GM19455 (cell line): ENCODE results near the gene NCS1.

ENCODE experiments used
- ATAC-seq: cut with Tn5 transposase; IDR thresholded peaks from one replicate; pipeline ENCODE4 v1.9.1; 2021; ENCODE audit not compliant: unreplicated experiment

The NCS1 gene

GRCh38 chr9:130172161-130172857 is at the start of gene NCS1:
Gene NCS1 (plus strand): TSS chr9:130172404. CDS start chr9:130172664, 260 bp downstream.
- ATAC-seq: no peak

GRCh38 chr9:130122456-130122855 is 49.7 kb upstream of the NCS1 start:
- ATAC-seq: no peak

- no peak for ATAC-seq
These were observed 47.9 kb upstream of the NCS1 start for GRCh38 chr9:130124085-130124860.

- ATAC-seq: no peak
These were observed 45.3 kb upstream of the NCS1 start for GRCh38 chr9:130126721-130127433.

DNA sequence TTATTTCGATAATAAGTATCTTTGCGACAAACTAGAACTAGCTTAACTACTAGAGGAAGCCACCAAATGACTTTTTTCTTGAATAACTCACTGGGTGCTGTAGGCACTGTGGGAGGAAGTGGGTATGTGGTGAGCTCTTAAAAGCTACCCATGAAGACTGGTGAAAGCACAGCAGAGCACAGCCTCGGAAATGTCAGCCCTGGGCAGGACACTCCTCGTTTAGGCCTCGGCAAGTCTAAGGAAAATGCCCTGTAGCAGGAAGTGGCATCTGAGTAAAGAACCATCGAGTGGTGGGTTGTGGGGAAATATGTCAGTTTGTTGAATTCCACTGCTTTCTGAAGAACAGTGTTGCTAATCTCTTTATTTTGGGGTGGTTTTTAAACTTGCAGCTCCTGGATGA is 44.0 kb upstream of the NCS1 start:
- no peak for ATAC-seq

DNA sequence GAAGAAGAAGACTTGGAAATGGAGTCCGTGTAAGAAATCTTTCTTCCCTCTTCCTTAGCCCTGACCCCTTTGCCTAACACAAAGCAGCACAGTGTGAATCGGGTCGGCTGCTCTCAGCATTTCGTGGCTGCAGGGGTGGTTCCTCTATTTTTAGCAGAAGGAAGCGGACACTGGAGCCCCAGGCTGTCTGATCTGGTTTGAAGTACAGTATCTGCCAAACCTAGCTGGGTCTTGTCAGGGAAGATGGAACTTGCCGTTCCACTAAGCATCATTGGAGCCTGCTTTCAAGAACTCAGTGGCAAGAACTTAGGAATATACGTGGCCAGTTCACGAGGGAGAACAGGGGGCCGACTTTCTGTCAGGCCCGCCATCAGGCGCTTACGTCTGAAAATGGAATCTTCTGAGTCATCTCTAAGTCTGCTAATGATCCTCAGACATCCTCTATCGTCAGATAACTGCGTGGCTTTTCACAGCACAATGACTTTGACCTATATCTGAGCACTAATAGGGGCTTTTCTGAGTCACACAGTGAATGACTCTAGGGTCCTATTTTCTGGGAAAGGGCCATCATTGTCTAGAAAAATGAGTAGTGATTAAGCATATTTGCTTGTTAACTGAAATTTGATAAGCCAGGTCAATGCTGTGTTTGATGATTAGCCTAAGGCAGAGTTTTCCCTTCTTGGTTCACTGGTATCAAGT is 43.3 kb upstream of the NCS1 start:
- no peak for ATAC-seq

DNA sequence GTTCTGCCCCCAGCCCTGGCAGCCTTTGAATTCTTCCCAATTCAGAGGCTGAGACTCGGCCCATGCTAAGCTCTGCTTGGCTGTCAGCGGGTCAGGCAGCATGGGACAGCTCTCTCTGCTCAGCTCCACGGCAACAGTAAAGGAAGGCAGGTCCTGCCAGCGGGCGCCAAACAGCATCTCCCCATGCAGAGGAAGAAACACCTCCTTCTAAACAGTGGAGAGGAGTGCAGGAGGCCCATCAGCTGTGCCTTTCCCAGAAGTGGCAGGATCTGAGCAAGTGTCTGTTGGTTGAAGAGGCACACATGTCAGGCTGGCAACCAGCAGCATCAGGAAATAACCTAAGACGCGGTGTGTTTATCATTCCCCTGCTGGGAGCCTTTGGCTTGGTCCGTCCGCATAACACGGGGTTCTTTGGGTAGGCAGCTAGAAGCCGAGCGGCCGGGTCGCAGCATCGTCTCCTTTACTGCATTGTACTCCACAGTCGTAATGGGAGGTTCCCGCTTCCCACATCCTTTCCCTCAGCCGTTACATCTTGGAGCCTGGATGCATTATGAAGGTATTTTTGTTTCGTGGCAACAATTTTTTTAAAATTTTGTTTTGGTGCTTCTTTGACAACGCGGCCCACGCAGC is 42.7 kb upstream of the NCS1 start:
- no peak for ATAC-seq

GRCh38 chr9:130132746-130133145 is 39.5 kb upstream of the NCS1 start:
- no peak for ATAC-seq

DNA sequence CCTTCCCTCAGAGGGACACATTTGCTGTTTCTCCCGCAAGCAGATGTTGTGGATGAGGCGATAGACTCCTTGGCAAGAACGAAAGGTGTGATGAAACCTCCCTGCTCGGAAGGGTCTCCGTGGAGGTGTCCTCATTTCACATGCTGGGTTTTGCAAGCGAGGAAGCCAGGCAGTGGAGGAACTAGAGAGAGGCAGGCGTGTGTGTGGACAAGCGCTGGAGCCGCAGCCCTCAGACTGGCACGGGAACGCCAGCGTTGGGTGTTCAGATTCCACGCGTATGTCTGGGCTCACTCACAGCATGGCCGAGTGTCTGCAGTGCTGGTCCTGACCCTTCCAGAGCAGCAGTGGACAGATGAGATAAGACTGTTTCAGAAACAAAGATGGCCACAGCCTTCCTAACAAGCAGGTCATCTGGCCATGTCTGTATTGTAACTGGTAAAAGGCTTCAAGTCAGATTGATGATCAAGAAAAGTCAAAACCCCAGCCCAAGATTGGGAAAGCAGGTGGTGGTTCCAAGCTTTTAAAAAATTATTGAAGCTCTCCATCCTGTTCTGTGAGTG is 35.0 kb upstream of the NCS1 start:
- no peak for ATAC-seq

DNA sequence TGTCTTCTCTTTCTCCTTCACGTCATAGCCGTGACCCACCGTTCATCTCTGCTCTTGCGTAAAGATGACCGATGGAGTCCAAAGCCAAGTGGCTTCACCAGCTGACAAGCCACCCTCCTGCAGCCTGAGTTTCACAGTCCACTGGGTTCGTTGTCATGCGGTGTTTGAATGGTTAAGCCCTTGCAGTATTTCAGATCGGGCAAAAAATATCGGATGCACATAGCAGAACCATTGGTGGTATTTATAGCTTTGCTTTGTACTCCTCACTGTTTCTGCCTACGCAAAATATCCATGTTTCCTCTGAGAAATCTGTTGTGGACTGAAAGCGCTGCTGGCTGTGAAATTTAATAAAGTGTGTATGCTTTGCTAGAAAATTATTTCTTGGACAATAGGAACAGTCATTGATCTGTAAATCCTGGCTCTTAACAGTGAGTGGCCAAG is 34.5 kb upstream of the NCS1 start:
- no peak for ATAC-seq

DNA sequence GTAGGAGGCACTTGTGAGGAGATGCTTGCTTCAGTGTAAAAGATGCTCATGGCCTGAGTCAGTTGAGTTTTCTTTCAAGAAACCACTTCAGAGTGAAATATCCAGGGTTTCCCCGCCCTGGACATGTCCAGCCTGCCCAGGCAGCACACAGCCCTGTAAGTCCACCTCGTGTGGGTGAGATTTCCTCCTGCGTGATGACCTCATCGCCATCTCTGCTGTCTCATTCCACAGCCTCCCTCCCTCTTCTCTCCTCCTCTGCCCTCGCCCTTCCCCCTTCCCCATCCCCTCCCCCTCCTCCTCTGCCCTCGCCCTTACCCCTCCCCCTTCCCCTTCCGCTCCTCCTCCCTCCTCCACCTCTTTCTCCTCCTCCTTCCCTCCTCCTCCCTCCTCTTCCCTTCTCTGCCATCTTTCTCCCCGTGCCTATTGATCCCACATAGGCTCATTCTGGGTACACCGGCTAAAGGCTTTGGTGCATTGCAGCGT is 34.0 kb upstream of the NCS1 start:
- no peak for ATAC-seq

DNA sequence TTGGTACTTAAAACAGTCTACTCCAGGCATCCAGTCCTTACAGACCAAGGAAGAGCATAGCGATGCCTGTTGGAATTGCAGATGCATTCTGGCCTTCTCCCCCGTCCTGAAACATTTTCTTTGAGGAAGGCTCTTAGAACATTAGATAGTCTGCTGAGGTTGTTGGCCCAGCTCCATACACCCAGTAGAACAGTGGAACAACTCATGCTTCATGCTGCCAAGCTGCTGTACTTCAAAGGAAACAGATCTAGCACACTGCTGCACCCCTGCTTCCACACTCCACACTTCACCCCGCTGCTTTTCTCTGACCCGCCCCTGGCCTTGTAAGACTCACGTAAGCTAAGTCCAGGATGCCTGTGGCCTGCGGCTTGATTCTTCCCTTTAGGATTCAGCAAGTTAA is 33.4 kb upstream of the NCS1 start:
- ATAC-seq: no peak

- no peak for ATAC-seq
These were observed 33.0 kb upstream of the NCS1 start for GRCh38 chr9:130139251-130139650.

DNA sequence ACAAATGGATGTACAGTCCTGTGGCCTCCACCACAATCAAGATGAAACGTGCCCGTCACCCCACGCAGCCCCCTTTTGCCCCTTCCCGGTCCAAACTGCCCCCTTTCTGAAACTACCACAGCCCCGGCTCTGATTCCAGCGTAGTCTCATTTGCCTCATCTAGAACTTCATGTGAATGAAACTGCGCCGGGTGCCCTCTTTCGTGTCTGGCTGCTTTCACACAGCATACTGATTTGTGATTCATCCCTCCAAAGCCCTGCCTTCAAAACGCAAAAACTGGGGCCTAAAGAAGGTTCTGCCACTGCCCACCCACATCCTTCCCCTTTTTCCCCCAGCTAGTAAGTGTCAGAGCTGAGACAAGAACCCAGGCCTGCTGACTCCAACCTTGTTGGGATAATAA is 31.5 kb upstream of the NCS1 start:
- ATAC-seq: no peak

- no peak for ATAC-seq
These were observed 30.1 kb upstream of the NCS1 start for GRCh38 chr9:130142056-130142455.

- ATAC-seq: no peak
These were observed 29.6 kb upstream of the NCS1 start for GRCh38 chr9:130142641-130143040.

DNA sequence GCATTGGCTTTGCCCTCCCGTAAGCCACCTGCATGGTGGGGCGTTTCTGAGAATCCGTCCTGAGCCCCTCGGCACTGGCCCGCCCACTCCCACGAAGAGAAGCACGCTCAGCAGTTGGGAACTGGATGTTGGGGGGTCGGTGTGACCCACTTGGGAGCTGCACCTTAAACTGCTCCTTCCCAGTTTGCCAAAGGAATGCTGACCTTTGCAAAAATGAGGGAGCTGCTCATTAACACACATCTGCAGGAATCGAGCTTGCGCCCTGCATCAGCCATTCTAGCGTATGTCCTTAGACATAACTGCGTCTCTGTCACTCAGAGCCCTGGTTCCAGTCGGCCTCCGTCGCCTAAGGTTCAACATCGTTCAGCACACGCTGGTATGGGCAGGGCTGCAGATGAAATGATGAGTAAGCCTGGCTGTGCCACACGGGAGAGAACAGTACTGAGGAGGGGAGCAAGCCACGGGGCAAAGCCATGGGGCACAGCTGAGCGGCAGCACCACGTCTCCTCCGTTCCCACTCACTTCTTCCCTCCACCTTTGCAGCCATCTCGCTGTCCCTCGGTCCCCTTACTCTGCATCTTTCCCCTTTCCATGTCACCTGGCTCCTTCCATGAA is 28.8 kb upstream of the NCS1 start:
- ATAC-seq: no peak

- no peak for ATAC-seq
These were observed 28.2 kb upstream of the NCS1 start for GRCh38 chr9:130143958-130144366.

- no peak for ATAC-seq
These were observed 27.5 kb upstream of the NCS1 start for GRCh38 chr9:130144703-130145102.

- no peak for ATAC-seq
These were observed 26.5 kb upstream of the NCS1 start for GRCh38 chr9:130145658-130146057.
